Measurements from ENCODE around the gene SCYL2.

DNA sequence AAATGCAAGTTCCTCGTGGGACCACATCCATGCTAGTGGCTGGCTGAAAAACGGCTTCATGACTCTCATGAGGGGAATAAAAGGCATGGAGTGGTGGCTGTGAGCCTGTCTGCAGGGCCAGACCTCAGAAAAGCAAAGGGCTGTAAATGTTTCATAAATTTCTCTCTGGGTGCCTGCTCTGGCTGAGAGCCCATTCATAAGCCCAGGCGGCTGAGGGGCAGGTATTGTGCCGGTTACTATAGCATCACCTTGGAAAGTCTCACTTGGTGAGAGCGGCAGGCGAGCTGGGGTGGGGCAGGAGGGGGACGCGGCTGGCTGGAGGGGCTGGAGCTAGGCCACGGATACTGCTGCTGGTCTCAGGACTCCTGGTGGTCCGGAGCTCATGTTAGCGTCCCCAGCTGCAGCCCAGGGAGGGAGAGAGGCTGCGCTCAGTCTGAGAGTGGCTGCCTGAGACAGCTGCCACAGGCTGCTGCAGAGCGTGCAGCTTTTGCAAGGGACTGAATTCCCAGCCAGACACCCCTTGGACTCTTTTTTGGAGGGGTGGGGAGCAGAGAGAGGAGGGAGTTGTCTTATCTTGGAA lies 89.8 kb downstream of the SCYL2 start, which contains the start of gene SLC17A8:
- TF ChIP-seq, protein P1, sequence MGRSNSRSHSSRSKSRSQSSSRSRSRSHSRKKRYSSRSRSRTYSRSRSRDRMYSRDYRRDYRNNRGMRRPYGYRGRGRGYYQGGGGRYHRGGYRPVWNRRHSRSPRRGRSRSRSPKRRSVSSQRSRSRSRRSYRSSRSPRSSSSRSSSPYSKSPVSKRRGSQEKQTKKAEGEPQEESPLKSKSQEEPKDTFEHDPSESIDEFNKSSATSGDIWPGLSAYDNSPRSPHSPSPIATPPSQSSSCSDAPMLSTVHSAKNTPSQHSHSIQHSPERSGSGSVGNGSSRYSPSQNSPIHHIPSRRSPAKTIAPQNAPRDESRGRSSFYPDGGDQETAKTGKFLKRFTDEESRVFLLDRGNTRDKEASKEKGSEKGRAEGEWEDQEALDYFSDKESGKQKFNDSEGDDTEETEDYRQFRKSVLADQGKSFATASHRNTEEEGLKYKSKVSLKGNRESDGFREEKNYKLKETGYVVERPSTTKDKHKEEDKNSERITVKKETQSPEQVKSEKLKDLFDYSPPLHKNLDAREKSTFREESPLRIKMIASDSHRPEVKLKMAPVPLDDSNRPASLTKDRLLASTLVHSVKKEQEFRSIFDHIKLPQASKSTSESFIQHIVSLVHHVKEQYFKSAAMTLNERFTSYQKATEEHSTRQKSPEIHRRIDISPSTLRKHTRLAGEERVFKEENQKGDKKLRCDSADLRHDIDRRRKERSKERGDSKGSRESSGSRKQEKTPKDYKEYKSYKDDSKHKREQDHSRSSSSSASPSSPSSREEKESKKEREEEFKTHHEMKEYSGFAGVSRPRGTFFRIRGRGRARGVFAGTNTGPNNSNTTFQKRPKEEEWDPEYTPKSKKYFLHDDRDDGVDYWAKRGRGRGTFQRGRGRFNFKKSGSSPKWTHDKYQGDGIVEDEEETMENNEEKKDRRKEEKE (IDR thresholded peaks at IDR 0.05), result no peak
- no peak for TF ChIP-seq CTCF (IDR thresholded peaks at IDR 0.05 in 2 of 3, conservative IDR thresholded peaks at IDR 0.05 in 1 of 3; ENCODE audit: control insufficient read depth in 2 of 3, extremely low read depth in 1 of 3, insufficient read depth in 1 of 3, low read depth in 3 of 3, low read length in 3 of 3)
- no peak for TF ChIP-seq CBX5 (IDR thresholded peaks at IDR 0.05; ENCODE audit: low read depth)
- TF ChIP-seq RBBP5 (conservative IDR thresholded peaks at IDR 0.05), result no peak
- no peak for TF ChIP-seq MAX (IDR thresholded peaks at IDR 0.05; ENCODE audit: low read depth, low read length)
- no peak for TF ChIP-seq CBFB (IDR thresholded peaks at IDR 0.05; ENCODE audit: low read depth)

Data from GM12878 (cell line).